Measurements from ENCODE around the gene ACOX3.

The ACOX3 gene

DNA sequence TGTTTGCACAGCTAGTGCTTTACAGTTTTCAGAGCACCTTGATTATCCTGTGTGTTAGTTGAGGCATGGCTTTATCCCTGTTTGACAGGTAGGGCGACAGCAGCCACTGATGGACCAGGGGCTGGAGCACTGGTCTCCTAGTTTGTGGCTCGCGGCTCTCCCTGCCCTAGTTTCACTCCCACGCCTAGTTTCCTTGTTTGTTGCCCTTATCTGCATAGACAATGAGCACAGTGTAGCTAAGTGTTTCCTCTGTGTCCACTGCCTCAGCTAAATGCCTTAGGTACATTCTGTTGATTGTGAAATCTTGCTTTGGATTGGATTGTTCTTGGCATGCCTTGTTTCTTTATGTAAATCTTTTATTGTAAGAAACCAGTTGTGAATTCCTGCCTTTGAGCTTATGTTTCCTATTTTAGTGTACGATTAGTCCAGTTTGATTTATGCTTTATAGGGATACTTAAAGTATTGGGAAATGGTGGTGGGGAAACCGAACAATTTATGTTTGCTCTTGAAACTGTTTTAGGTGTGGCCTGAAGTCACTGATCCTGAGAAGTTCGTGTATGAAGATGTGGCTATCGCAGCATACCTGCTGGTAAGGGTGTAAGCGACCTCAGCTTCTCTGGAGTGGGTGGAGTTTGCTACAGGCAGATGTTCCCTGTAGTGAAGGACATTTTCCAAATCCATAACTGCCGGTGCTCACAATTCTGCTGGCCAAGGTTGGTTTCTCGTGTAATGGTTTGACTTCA is 11.1 kb upstream of the ACOX3 start:
- no peak overlapping the region for H3K4me3 ChIP-seq (ENCODE audit: insufficient read depth, low read depth, low read length, poor library complexity, severe bottlenecking)
- H3K36me3 ChIP-seq (ENCODE audit: control insufficient read depth, insufficient read depth, low read length), result peaks cover 72% of the 10 kb centered on the region
- H3K9me3 ChIP-seq (ENCODE audit: control insufficient read depth, low read length), result no peaks in the 10 kb centered on the region
- no peak for DNase-seq
- H3K27me3 ChIP-seq (replicated peaks; ENCODE audit: control insufficient read depth, insufficient read depth, low read length, poor library complexity, severe bottlenecking), result no peaks in the 10 kb centered on the region
- no peak overlapping the region for H3K27ac ChIP-seq (ENCODE audit: insufficient read depth, low read length, poor library complexity, severe bottlenecking)
- no peaks in the 10 kb centered on the region for H3K4me1 ChIP-seq (ENCODE audit: control insufficient read depth, insufficient read depth, low read length, poor library complexity, severe bottlenecking)

DNA sequence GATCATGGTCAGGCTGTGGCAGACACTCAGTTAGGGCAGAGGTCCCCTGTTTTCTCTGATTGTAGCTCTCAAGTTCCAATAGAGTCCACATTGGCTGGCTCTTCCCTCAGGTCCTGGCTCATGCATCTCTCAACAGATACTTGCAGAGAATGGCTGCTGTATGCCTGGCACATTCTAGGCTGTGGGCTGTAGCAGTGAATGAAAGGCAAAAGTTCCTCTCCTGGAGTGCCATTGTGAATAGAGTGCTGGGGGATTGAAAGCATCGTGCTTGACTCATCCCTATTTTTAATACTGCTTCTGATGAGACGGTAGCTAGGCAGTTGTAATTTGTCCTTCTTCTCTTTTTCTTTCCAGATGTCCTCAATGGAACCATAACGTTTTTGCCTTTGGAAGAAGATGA is 5.6 kb upstream of the ACOX3 start:
- no peaks in the 10 kb centered on the region for H3K27me3 ChIP-seq (replicated peaks; ENCODE audit: control insufficient read depth, insufficient read depth, low read length, poor library complexity, severe bottlenecking)
- peaks cover 28% of the 10 kb centered on the region for H3K36me3 ChIP-seq (ENCODE audit: control insufficient read depth, insufficient read depth, low read length)
- H3K4me3 ChIP-seq (ENCODE audit: insufficient read depth, low read depth, low read length, poor library complexity, severe bottlenecking), result no peak overlapping the region
- no peaks in the 10 kb centered on the region for H3K9me3 ChIP-seq (ENCODE audit: control insufficient read depth, low read length)
- H3K4me1 ChIP-seq (ENCODE audit: control insufficient read depth, insufficient read depth, low read length, poor library complexity, severe bottlenecking), result peaks cover 17% of the 10 kb centered on the region
- no peak for DNase-seq
- H3K27ac ChIP-seq (ENCODE audit: insufficient read depth, low read length, poor library complexity, severe bottlenecking), result no peak overlapping the region

GRCh38 chr4:8443801-8444200 is 3.3 kb upstream of the ACOX3 start:
- peaks cover 20% of the 10 kb centered on the region for H3K4me1 ChIP-seq (ENCODE audit: control insufficient read depth, insufficient read depth, low read length, poor library complexity, severe bottlenecking)
- no peaks in the 10 kb centered on the region for H3K9me3 ChIP-seq (ENCODE audit: control insufficient read depth, low read length)
- peaks cover 22% of the 10 kb centered on the region for H3K36me3 ChIP-seq (ENCODE audit: control insufficient read depth, insufficient read depth, low read length)
- no peaks in the 10 kb centered on the region for H3K27me3 ChIP-seq (replicated peaks; ENCODE audit: control insufficient read depth, insufficient read depth, low read length, poor library complexity, severe bottlenecking)
- H3K27ac ChIP-seq (ENCODE audit: insufficient read depth, low read length, poor library complexity, severe bottlenecking), result no peak overlapping the region
- no peak for DNase-seq
- no peak overlapping the region for H3K4me3 ChIP-seq (ENCODE audit: insufficient read depth, low read depth, low read length, poor library complexity, severe bottlenecking)

DNA sequence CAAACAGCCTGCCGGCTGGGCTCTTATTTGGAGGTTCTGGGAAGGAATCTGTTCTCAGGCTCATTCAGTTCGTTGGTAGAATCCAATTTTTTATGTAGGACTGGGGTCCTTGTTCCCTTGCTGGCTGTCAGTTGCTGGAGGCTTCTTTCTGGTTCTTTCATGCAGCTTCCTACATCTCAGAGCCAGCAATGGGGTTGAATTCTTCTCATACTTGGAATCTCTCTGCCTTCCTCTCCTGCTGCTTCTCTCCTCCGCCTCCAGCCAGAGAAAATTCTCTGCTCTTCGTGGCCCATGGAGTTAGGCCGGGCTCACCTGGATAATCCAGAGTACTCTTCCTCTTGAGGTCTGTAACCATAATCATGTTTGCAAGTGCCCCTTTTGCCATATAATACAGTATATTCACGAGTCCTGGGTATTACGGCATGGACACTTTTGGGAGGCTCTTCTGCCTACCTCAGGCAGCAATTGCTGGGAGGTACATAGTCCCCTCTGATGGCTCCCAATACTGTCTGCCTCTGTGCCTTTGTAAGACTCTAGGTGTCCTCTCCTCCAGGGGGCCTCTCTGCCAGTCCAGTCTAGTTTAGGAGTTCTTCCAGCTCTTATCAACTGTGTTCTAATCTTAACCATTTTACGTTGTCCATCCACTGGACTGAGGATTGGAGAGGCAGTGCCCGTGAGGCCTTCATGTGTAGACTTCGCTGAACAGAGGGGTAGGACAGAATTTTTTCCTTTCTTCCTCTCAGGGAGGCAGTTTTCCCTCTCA is 2.3 kb upstream of the ACOX3 start:
- Histone ChIP-seq H3K27ac (ENCODE audit: insufficient read depth, low read length, poor library complexity, severe bottlenecking) (no peak overlapping the region), H3K9me3 (ENCODE audit: control insufficient read depth, low read length) (no peaks in the 10 kb centered on the region), H3K4me1 (ENCODE audit: control insufficient read depth, insufficient read depth, low read length, poor library complexity, severe bottlenecking) (peaks cover 20% of the 10 kb centered on the region), H3K4me3 (ENCODE audit: insufficient read depth, low read depth, low read length, poor library complexity, severe bottlenecking) (no peak overlapping the region), H3K36me3 (ENCODE audit: control insufficient read depth, insufficient read depth, low read length) (peaks cover 15% of the 10 kb centered on the region), H3K27me3 (replicated peaks; ENCODE audit: control insufficient read depth, insufficient read depth, low read length, poor library complexity, severe bottlenecking) (no peaks in the 10 kb centered on the region)
- no peak for DNase-seq

DNA sequence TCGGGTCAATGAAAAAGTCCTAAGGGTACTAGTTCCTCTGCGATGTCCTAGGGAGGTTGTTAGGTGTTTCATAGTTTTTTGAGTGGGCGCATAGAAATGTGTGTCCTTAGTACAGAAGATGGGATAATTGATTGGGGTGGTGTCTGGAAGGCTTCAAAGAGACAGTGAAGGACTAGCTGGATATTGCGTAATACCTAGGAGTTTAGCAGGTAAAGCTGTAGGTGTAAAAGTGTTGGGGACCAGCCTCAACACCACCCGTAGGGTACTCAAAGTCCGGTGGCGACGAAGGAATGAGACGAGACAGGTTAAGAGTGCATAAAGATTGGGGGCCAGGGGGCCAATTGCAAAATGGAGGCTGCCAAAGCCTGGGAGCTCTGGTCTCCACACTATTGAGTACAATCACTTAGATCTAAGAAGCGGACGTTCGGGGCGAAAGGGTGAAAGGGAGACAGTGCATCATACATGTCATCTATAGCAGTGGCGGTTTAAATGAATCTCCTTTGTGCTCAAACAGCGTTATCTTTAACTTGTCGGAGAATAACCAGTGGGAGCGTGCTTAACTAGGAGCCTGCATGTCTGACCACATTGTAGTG is 1.1 kb upstream of the ACOX3 start:
- H3K27ac ChIP-seq (ENCODE audit: insufficient read depth, low read length, poor library complexity, severe bottlenecking), result peak overlapping the region; percentile 90
- H3K27me3 ChIP-seq (replicated peaks; ENCODE audit: control insufficient read depth, insufficient read depth, low read length, poor library complexity, severe bottlenecking), result no peaks in the 10 kb centered on the region

DNA sequence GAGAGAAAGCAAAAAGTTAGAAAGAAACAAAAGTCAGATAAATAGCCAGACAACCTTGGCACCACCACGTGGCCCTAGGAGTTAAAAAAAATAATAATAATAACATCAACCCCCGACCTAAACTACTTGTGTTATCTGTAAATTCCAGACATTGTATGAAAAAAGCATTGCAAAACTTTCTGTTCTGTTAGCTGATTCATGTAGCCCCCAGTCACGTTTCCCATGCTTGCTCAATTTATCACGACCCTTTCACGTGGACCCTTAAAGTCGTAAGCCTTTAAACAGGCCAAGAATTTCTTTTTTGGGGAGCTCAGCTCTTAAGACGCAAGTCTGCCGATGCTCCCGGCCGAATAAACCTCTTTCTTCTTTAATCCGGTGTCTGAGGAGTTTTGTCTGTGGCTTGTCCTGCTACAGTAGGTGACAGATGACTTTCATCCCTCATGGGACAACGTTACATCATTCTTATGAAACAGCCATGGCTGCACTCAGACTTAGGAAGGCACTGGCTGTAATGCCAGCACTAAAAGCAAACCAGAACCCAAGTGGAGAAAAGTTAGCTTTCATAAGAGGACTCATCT is 520 bp downstream of the ACOX3 start:
- Histone ChIP-seq H3K27ac (ENCODE audit: insufficient read depth, low read length, poor library complexity, severe bottlenecking) (peak overlapping the region; percentile 90), H3K27me3 (replicated peaks; ENCODE audit: control insufficient read depth, insufficient read depth, low read length, poor library complexity, severe bottlenecking) (no peaks in the 10 kb centered on the region), H3K4me3 (ENCODE audit: insufficient read depth, low read depth, low read length, poor library complexity, severe bottlenecking) (peak overlapping the region; percentile 88), H3K9me3 (ENCODE audit: control insufficient read depth, low read length) (no peaks in the 10 kb centered on the region), H3K4me1 (ENCODE audit: control insufficient read depth, insufficient read depth, low read length, poor library complexity, severe bottlenecking) (peaks cover 26% of the 10 kb centered on the region), H3K36me3 (ENCODE audit: control insufficient read depth, insufficient read depth, low read length) (no peaks in the 10 kb centered on the region)
- DNase-seq, result no peak

More for the DNA sequence above, 1.1 kb upstream of the ACOX3 start:
- DNase-seq, result no peak
- Histone ChIP-seq H3K9me3 (ENCODE audit: control insufficient read depth, low read length) (no peaks in the 10 kb centered on the region), H3K4me3 (ENCODE audit: insufficient read depth, low read depth, low read length, poor library complexity, severe bottlenecking) (peak overlapping the region; percentile 88), H3K4me1 (ENCODE audit: control insufficient read depth, insufficient read depth, low read length, poor library complexity, severe bottlenecking) (peaks cover 20% of the 10 kb centered on the region), H3K36me3 (ENCODE audit: control insufficient read depth, insufficient read depth, low read length) (peaks cover 4% of the 10 kb centered on the region)

DNA sequence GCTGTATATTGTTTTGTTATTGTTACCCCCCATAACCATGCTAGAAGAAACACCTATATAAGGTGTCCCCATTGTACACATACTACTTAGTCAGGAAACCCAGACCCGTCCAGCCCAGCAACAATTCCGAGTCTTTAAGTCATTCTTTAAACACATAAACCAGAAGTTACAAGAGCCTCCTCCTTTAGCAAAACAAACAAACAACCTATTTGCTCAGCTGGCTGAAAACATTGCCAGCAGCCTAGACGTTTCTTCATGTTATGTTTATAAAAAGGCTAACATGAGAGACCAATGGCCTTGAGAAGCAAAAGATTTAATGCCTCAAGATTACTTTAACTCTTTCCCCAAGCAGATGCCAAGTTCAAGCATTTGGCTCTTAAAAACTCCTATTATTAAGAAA is 1.4 kb downstream of the ACOX3 start:
- no peak for DNase-seq
- Histone ChIP-seq H3K36me3 (ENCODE audit: control insufficient read depth, insufficient read depth, low read length) (no peaks in the 10 kb centered on the region), H3K4me1 (ENCODE audit: control insufficient read depth, insufficient read depth, low read length, poor library complexity, severe bottlenecking) (peaks cover 30% of the 10 kb centered on the region), H3K9me3 (ENCODE audit: control insufficient read depth, low read length) (no peaks in the 10 kb centered on the region), H3K27me3 (replicated peaks; ENCODE audit: control insufficient read depth, insufficient read depth, low read length, poor library complexity, severe bottlenecking) (no peaks in the 10 kb centered on the region), H3K27ac (ENCODE audit: insufficient read depth, low read length, poor library complexity, severe bottlenecking) (no peak overlapping the region), H3K4me3 (ENCODE audit: insufficient read depth, low read depth, low read length, poor library complexity, severe bottlenecking) (no peak overlapping the region)

DNA sequence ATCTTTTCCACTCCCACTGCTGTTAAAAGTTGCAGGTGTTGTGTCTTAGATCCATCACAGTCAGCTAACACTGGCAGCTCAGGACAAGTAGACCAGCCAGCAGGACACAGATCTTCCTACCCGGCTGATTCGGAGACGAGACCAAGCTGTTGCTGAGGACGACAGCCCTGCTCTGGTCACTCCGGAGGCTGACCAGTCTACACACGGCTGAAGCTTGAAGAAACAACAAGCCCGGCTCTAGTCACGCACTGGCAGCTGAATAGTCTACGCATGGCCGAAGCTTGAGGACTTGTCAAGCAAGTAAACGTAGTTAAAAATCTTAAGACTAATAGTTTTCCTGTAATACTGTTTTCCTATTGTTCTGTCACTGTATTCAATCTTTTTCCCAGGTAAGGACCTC is 1.8 kb downstream of the ACOX3 start:
- no peaks in the 10 kb centered on the region for H3K9me3 ChIP-seq (ENCODE audit: control insufficient read depth, low read length)
- no peak overlapping the region for H3K4me3 ChIP-seq (ENCODE audit: insufficient read depth, low read depth, low read length, poor library complexity, severe bottlenecking)
- H3K27ac ChIP-seq (ENCODE audit: insufficient read depth, low read length, poor library complexity, severe bottlenecking), result no peak overlapping the region
- H3K4me1 ChIP-seq (ENCODE audit: control insufficient read depth, insufficient read depth, low read length, poor library complexity, severe bottlenecking), result peaks cover 30% of the 10 kb centered on the region
- no peak for DNase-seq
- no peaks in the 10 kb centered on the region for H3K27me3 ChIP-seq (replicated peaks; ENCODE audit: control insufficient read depth, insufficient read depth, low read length, poor library complexity, severe bottlenecking)
- no peaks in the 10 kb centered on the region for H3K36me3 ChIP-seq (ENCODE audit: control insufficient read depth, insufficient read depth, low read length)

- DNase-seq, result no peak
- H3K27ac ChIP-seq (ENCODE audit: insufficient read depth, low read length, poor library complexity, severe bottlenecking), result no peak overlapping the region
- peaks cover 23% of the 10 kb centered on the region for H3K4me1 ChIP-seq (ENCODE audit: control insufficient read depth, insufficient read depth, low read length, poor library complexity, severe bottlenecking)
- H3K27me3 ChIP-seq (replicated peaks; ENCODE audit: control insufficient read depth, insufficient read depth, low read length, poor library complexity, severe bottlenecking), result no peaks in the 10 kb centered on the region
- no peak overlapping the region for H3K4me3 ChIP-seq (ENCODE audit: insufficient read depth, low read depth, low read length, poor library complexity, severe bottlenecking)
- H3K9me3 ChIP-seq (ENCODE audit: control insufficient read depth, low read length), result no peaks in the 10 kb centered on the region
- H3K36me3 ChIP-seq (ENCODE audit: control insufficient read depth, insufficient read depth, low read length), result no peaks in the 10 kb centered on the region
Measured at GRCh38 chr4:8437281-8437680, 3.2 kb downstream of the ACOX3 start.

Measured in effector memory CD4-positive, alpha-beta T cell (primary cell).